KMS-11 (cell line): ENCODE data around the gene TET3.

Experiments
- H2AFZ ChIP-seq: fragments of 200-600 bp; sonication (generic); 2 replicates; pipeline ENCODE4 v1.6.1; 2016; ENCODE audit warnings: antibody characterized with exemption, mixed run types, low read depth
- H3K27ac ChIP-seq: fragments of 200-600 bp; sonication (generic); 2 replicates; pipeline ENCODE4 v1.6.1; 2016; ENCODE audit warnings: mild to moderate bottlenecking, mixed run types
- H3K27me3 ChIP-seq: fragments of 200-600 bp; sonication (generic); 2 replicates; pipeline ENCODE4 v1.6.1; 2017; ENCODE audit warnings: mild to moderate bottlenecking, low read depth, mixed run types, moderate library complexity; ENCODE audit not compliant: insufficient read depth
- H3K36me3 ChIP-seq: fragments of 200-600 bp; sonication (generic); 2 replicates; pipeline ENCODE4 v1.6.1; 2017; ENCODE audit warnings: mild to moderate bottlenecking, mixed run types; ENCODE audit not compliant: insufficient read depth
- H3K4me1 ChIP-seq: fragments of 200-600 bp; sonication (generic); 2 replicates; pipeline ENCODE4 v1.6.1; 2016; ENCODE audit warnings: mild to moderate bottlenecking, low read depth, mixed run types; ENCODE audit not compliant: poor library complexity, severe bottlenecking
- H3K4me2 ChIP-seq: fragments of 200-600 bp; sonication (generic); 2 replicates; pipeline ENCODE4 v1.7.0; 2016; ENCODE audit warnings: mild to moderate bottlenecking, mixed run types
- H3K4me3 ChIP-seq: fragments of 200-600 bp; sonication (generic); IDR thresholded peaks from 2 replicates; pipeline ENCODE4 v1.6.1; 2017; ENCODE audit warnings: low read depth, low read length, mixed read lengths; ENCODE audit not compliant: insufficient read depth
- H3K79me2 ChIP-seq: fragments of 200-600 bp; sonication (generic); 2 replicates; pipeline ENCODE4 v1.6.1; 2016; ENCODE audit warnings: low read depth, mixed run types; ENCODE audit not compliant: insufficient read depth
- H3K9ac ChIP-seq: fragments of 200-600 bp; sonication (generic); 2 replicates; pipeline ENCODE4 v1.6.1; 2016; ENCODE audit warnings: mild to moderate bottlenecking, mixed run types
- H4K20me1 ChIP-seq: fragments of 200-600 bp; sonication (generic); 2 replicates; pipeline ENCODE4 v1.6.1; 2016; ENCODE audit warnings: mild to moderate bottlenecking, mixed run types; ENCODE audit not compliant: insufficient read depth
- CTCF ChIP-seq: fragments of 200-600 bp; sonication (generic); conservative IDR thresholded peaks from 2 replicates; pipeline ENCODE4 v1.6.1; 2017; ENCODE audit warnings: low read depth, mild to moderate bottlenecking, antibody characterized with exemption, low read length, moderate library complexity, mixed read lengths

The TET3 gene

DNA sequence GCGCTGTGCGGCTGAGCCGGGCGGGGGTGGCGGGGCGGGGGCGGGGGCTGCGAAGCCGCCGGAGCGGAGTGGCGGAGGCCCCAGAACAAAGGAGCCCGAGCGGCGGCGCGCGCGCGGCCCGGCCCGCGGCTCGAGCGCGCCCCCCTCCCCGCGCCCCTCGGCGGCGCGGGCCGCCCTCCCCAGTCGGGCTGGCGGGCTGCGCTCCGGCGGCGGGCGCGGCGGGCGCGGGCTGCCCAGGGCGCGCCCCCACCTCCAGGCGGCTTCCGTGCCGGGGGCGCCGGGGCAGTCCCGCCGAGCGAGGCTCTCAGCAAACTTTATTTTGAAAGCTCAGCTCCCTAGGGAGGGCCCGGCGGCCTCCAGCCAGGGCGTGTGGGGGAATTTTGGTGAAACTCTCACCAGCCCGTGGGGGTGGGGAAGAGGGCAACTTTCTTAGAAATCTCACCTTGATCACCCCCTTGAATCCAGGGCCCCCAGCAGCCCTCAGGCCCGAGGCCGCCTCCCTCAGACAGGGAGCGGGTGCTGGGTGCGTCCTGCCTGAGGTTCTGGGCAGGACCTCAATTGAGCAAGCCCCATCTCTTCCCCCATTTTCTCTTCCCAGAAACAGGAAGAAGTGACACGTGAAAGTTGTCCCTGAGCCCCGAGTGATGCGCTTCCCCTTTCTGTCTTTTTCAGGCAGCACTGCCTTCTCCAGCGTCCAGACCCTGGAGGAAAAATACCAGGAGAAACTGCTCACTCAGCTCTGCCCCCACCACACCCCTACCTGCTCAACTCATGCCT is 786 bp downstream of the TET3 start:
- H4K20me1 ChIP-seq, result no peaks in the 10 kb centered on the region
- H3K79me2 ChIP-seq, result peaks cover 49% of the 10 kb centered on the region
- H3K4me1 ChIP-seq, result peaks cover 40% of the 10 kb centered on the region
- no peaks in the 10 kb centered on the region for H3K36me3 ChIP-seq
- peak overlapping the region; percentile 98 for H3K4me2 ChIP-seq
- peak overlapping the region; percentile 87; the same call in 1 of the 2 replicates for H3K9ac ChIP-seq
- H3K27ac ChIP-seq, result peak overlapping the region; percentile 66
- no peak for TF ChIP-seq CTCF
- no peaks in the 10 kb centered on the region; the same call in 1 of the 2 replicates for H3K27me3 ChIP-seq
- peak overlapping the region; percentile 75 for H3K4me3 ChIP-seq
- H2AFZ ChIP-seq, result peak overlapping the region; percentile 80

- peak overlapping the region; percentile 66 for H3K27ac ChIP-seq
- H3K36me3 ChIP-seq, result no peaks in the 10 kb centered on the region
- H3K4me1 ChIP-seq, result peaks cover 40% of the 10 kb centered on the region
- H3K27me3 ChIP-seq, result no peaks in the 10 kb centered on the region; the same call in 1 of the 2 replicates
- no peaks in the 10 kb centered on the region for H4K20me1 ChIP-seq
- no peak for TF ChIP-seq CTCF
- H3K79me2 ChIP-seq, result peaks cover 51% of the 10 kb centered on the region
- H2AFZ ChIP-seq, result peak overlapping the region; percentile 80
- peak overlapping the region; percentile 98 for H3K4me2 ChIP-seq
- peak overlapping the region; percentile 75 for H3K4me3 ChIP-seq
- H3K9ac ChIP-seq, result peak overlapping the region; percentile 87; the same call in 1 of the 2 replicates
Observed at GRCh38 chr2:73986085-73986681, 1.5 kb downstream of the TET3 start.

DNA sequence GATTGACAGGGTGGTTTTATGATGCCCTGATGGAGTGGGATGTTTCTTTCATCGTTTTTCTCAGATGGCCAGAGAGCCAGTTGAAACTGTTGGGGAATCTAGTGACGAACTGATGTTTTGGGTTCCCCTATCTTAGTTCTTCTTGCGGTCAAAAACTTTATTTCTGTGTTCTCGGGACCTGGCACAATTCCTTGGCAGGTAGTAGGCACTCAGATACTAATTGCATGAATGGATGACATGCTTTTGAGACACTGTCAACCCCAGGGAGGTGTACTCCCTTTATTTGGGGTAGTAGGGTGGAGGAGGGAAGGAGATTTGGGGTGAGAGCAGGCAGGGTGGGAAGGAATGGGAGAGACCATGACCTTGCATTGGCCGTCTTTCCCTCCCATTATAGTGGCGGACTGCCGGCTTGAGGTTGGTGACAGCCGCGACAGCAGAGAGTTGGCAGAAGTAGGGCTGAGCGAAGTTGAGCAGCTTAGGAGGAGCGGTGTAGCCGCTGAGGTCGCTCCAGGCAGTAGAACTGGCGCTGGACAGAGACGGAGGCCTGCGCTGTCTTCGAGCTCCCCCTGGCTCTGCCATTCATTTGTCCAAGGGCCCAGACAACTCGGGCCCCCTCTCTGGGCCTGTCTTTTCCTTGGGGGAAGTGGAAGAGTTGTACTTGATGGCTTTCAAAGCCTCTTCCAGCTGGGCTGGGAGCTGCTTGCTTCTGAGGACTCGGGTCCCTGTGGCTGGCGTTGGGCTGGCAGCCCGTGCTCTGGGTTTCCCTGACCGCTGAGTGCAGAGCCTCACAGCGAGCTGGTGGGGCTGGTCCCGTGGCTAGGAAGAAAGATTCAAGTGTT is 2.6 kb downstream of the TET3 start:
- TF ChIP-seq CTCF, result no peak
- peaks cover 57% of the 10 kb centered on the region for H3K79me2 ChIP-seq
- H3K36me3 ChIP-seq, result no peaks in the 10 kb centered on the region
- no peak overlapping the region for H3K9ac ChIP-seq
- no peaks in the 10 kb centered on the region for H4K20me1 ChIP-seq
- H3K27me3 ChIP-seq, result no peaks in the 10 kb centered on the region; the same call in 1 of the 2 replicates
- H3K4me3 ChIP-seq, result peak overlapping the region; percentile 30
- H3K4me1 ChIP-seq, result peaks cover 40% of the 10 kb centered on the region
- H2AFZ ChIP-seq, result no peak overlapping the region
- no peak overlapping the region for H3K27ac ChIP-seq
- H3K4me2 ChIP-seq, result peak overlapping the region; percentile 98

GRCh38 chr2:73987948-73988700 is 3.4 kb downstream of the TET3 start:
- Histone ChIP-seq H3K4me1 (peaks cover 40% of the 10 kb centered on the region), H4K20me1 (no peaks in the 10 kb centered on the region), H3K4me3 (peak overlapping the region; percentile 30), H3K27me3 (no peaks in the 10 kb centered on the region), H3K4me2 (peak overlapping the region; percentile 98), H3K27ac (no peak overlapping the region), H3K79me2 (peaks cover 65% of the 10 kb centered on the region), H2AFZ (no peak overlapping the region), H3K9ac (no peak overlapping the region), H3K36me3 (no peaks in the 10 kb centered on the region)
- no peak for TF ChIP-seq CTCF
